GM12878 (cell line): ENCODE data around the gene COL4A4. TPM values are rescaled to one million over a fixed set of nuclear protein-coding genes. Genes with fewer than 3 reads are reported as not detected.

Source experiments
- ATAC-seq: fragments of 200-7000 bp; cut with Tn5 transposase; 3 replicates; pipeline ENCODE4 v1.9.1; 2020; ENCODE audit warnings: mild to moderate bottlenecking, moderate library complexity
- BruUV-seq: library from RNA; stranded (reverse); fragments of 400-500 nt; replicated peaks from 2 replicates; lab custom pipeline; 2021; lab: Mats Ljungman, UMichigan
- CTCF ChIA-PET: fragments of 300-600 bp; sonication (Branson Sonifier 250); formaldehyde crosslinking; extraction: SDS; loops from one replicate; lab custom pipeline; 2021; ENCODE audit warnings: inconsistent platforms; lab: Yijun Ruan, JAX
- POLR2A ChIA-PET: fragments of 350-600 bp; formaldehyde crosslinking; extraction: SDS; loops from one replicate; lab custom pipeline; 2021; ENCODE audit warnings: inconsistent platforms; lab: Charles Lee
- RAD21 ChIA-PET: fragments of 300-600 bp; sonication (Branson Sonifier 250); formaldehyde crosslinking; loops from one replicate; lab custom pipeline; 2023; ENCODE audit warnings: antibody characterized with exemption; ENCODE audit not compliant: unreplicated experiment; lab: Charles Lee
- SMC1A ChIA-PET: fragments of 300-600 bp; sonication (Branson Sonifier 250); formaldehyde crosslinking; loops from one replicate; lab custom pipeline; 2023; ENCODE audit not compliant: unreplicated experiment, uncharacterized antibody; lab: Charles Lee
- DNase-seq: peaks from one replicate; pipeline ENCODE4 v3.0.0-alpha.2; 2011; ENCODE audit warnings: low read depth, low spot score
- FAIRE-seq: peaks from 3 replicates; lab custom pipeline; 2011; peaks lifted over from hg19 to GRCh38; lab: Jason Lieb, UNC
- H2AFZ ChIP-seq: 2 replicates; pipeline ENCODE4 v1.6.0; 2011; ENCODE audit warnings: low read depth, low read length, control low read depth; ENCODE audit not compliant: control insufficient read depth
- H3K27ac ChIP-seq: 2 replicates; pipeline ENCODE4 v1.5.1; 2011; ENCODE audit warnings: control low read depth; ENCODE audit not compliant: control insufficient read depth, insufficient read depth
- H3K27me3 ChIP-seq, 2 experiments: replicated peaks in 1 of 2; 2 replicates each; pipeline versions ENCODE4 v1.6.0 to v1.6.1; 2011; ENCODE audit warnings: low read length in 1 of 2; ENCODE audit not compliant: control insufficient read depth in 2 of 2, insufficient read depth in 2 of 2
- H3K36me3 ChIP-seq, 2 experiments: 2 replicates each; pipeline ENCODE4 v1.5.1; 2011; ENCODE audit warnings: low read length in 1 of 2; ENCODE audit not compliant: control insufficient read depth in 2 of 2, insufficient read depth in 2 of 2
- H3K4me1 ChIP-seq: 2 replicates; pipeline ENCODE4 v1.6.1; 2011; ENCODE audit warnings: mild to moderate bottlenecking, low read length, moderate library complexity, mixed read lengths; ENCODE audit not compliant: control insufficient read depth, insufficient read depth
- H3K4me2 ChIP-seq: 2 replicates; pipeline ENCODE4 v1.6.0; 2011; ENCODE audit warnings: control low read depth; ENCODE audit not compliant: control insufficient read depth, insufficient read depth
- H3K4me3 ChIP-seq: fragments of 200-600 bp; sonication (generic); 2 replicates; pipeline ENCODE4 v1.5.1; 2016
- H3K79me2 ChIP-seq: 2 replicates; pipeline ENCODE4 v1.6.0; 2011; ENCODE audit warnings: low read length; ENCODE audit not compliant: control insufficient read depth, insufficient read depth
- H3K9ac ChIP-seq: 2 replicates; pipeline ENCODE4 v1.8.0; 2011; ENCODE audit warnings: low read length, control low read depth, mixed read lengths; ENCODE audit not compliant: control insufficient read depth, insufficient read depth
- H3K9me3 ChIP-seq: replicated peaks from 3 replicates; pipeline ENCODE4 v1.5.1; 2011; ENCODE audit warnings: mild to moderate bottlenecking, low read length; ENCODE audit not compliant: control insufficient read depth, insufficient read depth
- H4K20me1 ChIP-seq: 2 replicates; pipeline ENCODE4 v1.6.0; 2011; ENCODE audit not compliant: control insufficient read depth, insufficient read depth
- CHD2 ChIP-seq: IDR thresholded peaks from 2 replicates; pipeline ENCODE4 v1.6.1; 2011; ENCODE audit warnings: low read depth, low read length, improper control_type of control experiment, borderline replicate concordance
- ETV6 ChIP-seq, 2 experiments: fragments of 450-650 bp in 1 of 2; IDR thresholded peaks in 1 of 2; conservative IDR thresholded peaks in 1 of 2; 2 replicates each; pipeline ENCODE4 v1.6.1; 2014; ENCODE audit warnings: antibody characterized with exemption in 1 of 2, borderline replicate concordance in 1 of 2, low read depth in 1 of 2, mild to moderate bottlenecking in 1 of 2, moderate library complexity in 1 of 2
- HCFC1 ChIP-seq: fragments of 150-350 bp; IDR thresholded peaks from 2 replicates; pipeline ENCODE4 v1.6.1; 2014; ENCODE audit warnings: low read length
- NR2C1 ChIP-seq: fragments of 450-650 bp; IDR thresholded peaks from 2 replicates; pipeline ENCODE4 v1.6.1; 2017; ENCODE audit warnings: antibody characterized with exemption, mild to moderate bottlenecking, moderate library complexity
- NR2F1 ChIP-seq: fragments of 450-650 bp; conservative IDR thresholded peaks from 2 replicates; pipeline ENCODE4 v1.6.1; 2017; ENCODE audit warnings: mild to moderate bottlenecking
- POLR2A ChIP-seq: IDR thresholded peaks from 2 replicates; pipeline ENCODE4 v1.6.1; 2011; ENCODE audit warnings: low read depth, mild to moderate bottlenecking, low read length
- POU2F2 ChIP-seq: IDR thresholded peaks from 3 replicates; pipeline ENCODE4 v1.6.1; 2011; ENCODE audit warnings: low read depth, mild to moderate bottlenecking, low read length, borderline replicate concordance
- RFX5 ChIP-seq: IDR thresholded peaks from 2 replicates; pipeline ENCODE4 v1.6.1; 2011; ENCODE audit warnings: low read depth, low read length, improper control_type of control experiment
- ZBTB40 ChIP-seq: fragments of 450-650 bp; IDR thresholded peaks from 2 replicates; pipeline ENCODE4 v1.6.1; 2016; ENCODE audit warnings: mild to moderate bottlenecking, moderate library complexity, borderline replicate concordance
- ZSCAN29 ChIP-seq: fragments of 450-650 bp; IDR thresholded peaks from 2 replicates; pipeline ENCODE4 v1.6.1; 2017; ENCODE audit warnings: mild to moderate bottlenecking, moderate library complexity
- WGBS: methylation state at CpG from one replicate; pipeline ENCODE4 v1.1.6; 2016; ENCODE audit warnings: low lambda C conversion rate; ENCODE audit not compliant: insufficient replicate concordance, insufficient coverage; ENCODE audit errors: missing lambda C conversion rate; 5-methylcytosine and 5-hydroxymethylcytosine counted together
- in situ Hi-C: fragments of 300-500 bp; cut with MboI; formaldehyde crosslinking; loops from 9 replicates; pipeline ENCODE4 v1.14.3; 2018; ENCODE audit warnings: mixed read lengths
- intact Hi-C: fragments of 100-400 bp; cut with micrococcal nuclease; formaldehyde crosslinking; loops from one replicate; pipeline ENCODE4 v1.14.2; 2022; ENCODE audit not compliant: unreplicated experiment
- polyA plus RNA-seq, 11 experiments: library from polyadenylated mRNA; depleted of rRNA in 4 of 11; unstranded in 6 of 11; stranded (reverse) in 5 of 11; fragments of >200 nt; fragmentation: Nextera tagmentation in 4 of 11; fragmentation: Illumina TruSeq in 1 of 11; extraction: Ambion mirVana in 4 of 11; extraction: Trizol in 1 of 11; gene quantifications; 1 replicate in 1 of 11; 2 replicates in 10 of 11; pipeline versions ENCODE4 v1.2.1 to v1.2.3, GENCODE V29; 2011 to 2016; ENCODE audit warnings: inconsistent platforms in 2 of 11, missing spikeins in 2 of 11, low read depth in 1 of 11
- total RNA-seq, 4 experiments: library from RNA; depleted of rRNA in 3 of 4; stranded (reverse); fragments of >200 nt in 3 of 4; fragmentation: Illumina TruSeq in 1 of 4; extraction: Trizol in 1 of 4; gene quantifications; 2 replicates each; pipeline versions ENCODE4 v1.2.1 to v1.2.3, GENCODE V29; 2013 to 2021

The COL4A4 gene
- total and polyA plus RNA-seq, 10 of the 15 experiments (the other 5 are each of a cell fraction or from before 2014, with no cell fraction given) = 0.19 to 4.0 (median 2.1) TPM

DNA sequence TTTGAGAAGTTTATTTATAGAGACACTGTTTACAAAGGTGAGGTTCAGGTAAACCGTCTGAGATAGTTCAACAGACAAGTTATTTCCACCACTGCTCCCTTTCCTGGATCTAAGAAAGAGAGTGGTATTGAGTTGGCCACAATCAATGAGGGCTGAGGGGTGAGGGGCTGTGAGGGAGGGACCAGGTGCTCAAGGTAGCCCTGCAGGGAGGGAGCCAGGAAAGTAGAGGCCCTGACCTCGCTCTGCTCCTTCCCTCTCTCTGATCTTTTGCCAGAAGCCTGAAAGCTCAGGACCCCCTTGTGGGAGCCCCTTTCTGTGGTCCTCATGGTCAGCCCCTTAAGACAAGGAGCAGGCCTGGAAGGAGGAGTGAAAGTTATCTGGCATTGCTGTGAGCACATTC lies 30.2 kb upstream of the COL4A4 start (continued):
- TF ChIP-seq HCFC1 = no peak
- no peak for TF ChIP-seq POLR2A
- no peak for TF ChIP-seq ZSCAN29
- TF ChIP-seq ETV6 (conservative IDR thresholded peaks at IDR 0.05 in 1 of 2, IDR thresholded peaks at IDR 0.05 in 1 of 2; ENCODE audit: borderline replicate concordance in 1 of 2, low read depth in 1 of 2) = no peak
- TF ChIP-seq RFX5 = no peak

GRCh38 chr2:227192491-227192890 lies 28.5 kb upstream of the COL4A4 start:
- Histone ChIP-seq H3K79me2 (no peaks in the 10 kb centered on the region), H4K20me1 (no peaks in the 10 kb centered on the region), H3K27ac (no peak overlapping the region), H2AFZ (no peak overlapping the region), H3K4me2 (no peak overlapping the region), H3K27me3 (no peaks in the 10 kb centered on the region; a peak in 1 of 4 replicates), H3K4me1 (no peaks in the 10 kb centered on the region), H3K9ac (no peak overlapping the region), H3K36me3 (no peaks in the 10 kb centered on the region), H3K4me3 (no peak overlapping the region), H3K9me3 (no peaks in the 10 kb centered on the region)
- no TSS peak for BruUV-seq
- WGBS = 69% methylated on average over 3 of the region's 3 CpGs
- no peak for TF ChIP-seq CHD2
- no peak for TF ChIP-seq ZBTB40
- TF ChIP-seq NR2C1 = no peak
- TF ChIP-seq NR2F1 = no peak
- no peak for TF ChIP-seq POU2F2
- TF ChIP-seq ETV6 (conservative IDR thresholded peaks at IDR 0.05 in 1 of 2, IDR thresholded peaks at IDR 0.05 in 1 of 2; ENCODE audit: borderline replicate concordance in 1 of 2, low read depth in 1 of 2) = no peak
- no peak for TF ChIP-seq POLR2A
- RAD21 ChIA-PET = no interaction called here
- FAIRE-seq = no peak
- in situ Hi-C loops (no loop called here), intact Hi-C loops (no loop called here)
- DNase-seq = no peak
- POLR2A ChIA-PET = no interaction called here
- no peak; the same call in 2 of the 3 replicates for ATAC-seq
- SMC1A ChIA-PET = no interaction called here
- CTCF ChIA-PET = no interaction called here
